ENCODE data around the gene LAMA5.

DNA sequence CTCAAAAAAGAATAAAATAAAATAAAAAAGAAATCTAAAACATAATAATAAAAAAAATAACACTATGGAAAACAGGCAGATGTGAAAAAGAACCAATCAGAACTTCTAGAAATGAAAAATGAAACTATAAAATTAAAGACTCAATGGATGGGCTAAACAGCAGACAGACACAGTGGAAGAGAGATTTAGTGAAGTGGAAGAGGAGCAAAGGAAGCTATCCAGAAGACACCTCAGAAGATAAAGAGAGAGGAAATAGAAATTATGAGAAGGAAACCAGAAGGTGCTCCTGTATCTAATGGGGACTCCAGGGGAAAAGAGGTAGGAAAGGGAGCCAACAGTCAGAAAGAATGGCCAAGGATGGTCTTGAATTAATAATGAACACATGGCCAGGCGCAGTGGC lies 18.5 kb downstream of the LAMA5 start:
- TF ChIP-seq, protein P1, sequence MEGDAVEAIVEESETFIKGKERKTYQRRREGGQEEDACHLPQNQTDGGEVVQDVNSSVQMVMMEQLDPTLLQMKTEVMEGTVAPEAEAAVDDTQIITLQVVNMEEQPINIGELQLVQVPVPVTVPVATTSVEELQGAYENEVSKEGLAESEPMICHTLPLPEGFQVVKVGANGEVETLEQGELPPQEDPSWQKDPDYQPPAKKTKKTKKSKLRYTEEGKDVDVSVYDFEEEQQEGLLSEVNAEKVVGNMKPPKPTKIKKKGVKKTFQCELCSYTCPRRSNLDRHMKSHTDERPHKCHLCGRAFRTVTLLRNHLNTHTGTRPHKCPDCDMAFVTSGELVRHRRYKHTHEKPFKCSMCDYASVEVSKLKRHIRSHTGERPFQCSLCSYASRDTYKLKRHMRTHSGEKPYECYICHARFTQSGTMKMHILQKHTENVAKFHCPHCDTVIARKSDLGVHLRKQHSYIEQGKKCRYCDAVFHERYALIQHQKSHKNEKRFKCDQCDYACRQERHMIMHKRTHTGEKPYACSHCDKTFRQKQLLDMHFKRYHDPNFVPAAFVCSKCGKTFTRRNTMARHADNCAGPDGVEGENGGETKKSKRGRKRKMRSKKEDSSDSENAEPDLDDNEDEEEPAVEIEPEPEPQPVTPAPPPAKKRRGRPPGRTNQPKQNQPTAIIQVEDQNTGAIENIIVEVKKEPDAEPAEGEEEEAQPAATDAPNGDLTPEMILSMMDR (IDR thresholded peaks at IDR 0.05; ENCODE audit: low read depth, low read length), result no peak
- TF ChIP-seq EZH2phosphoT487 (IDR thresholded peaks at IDR 0.05; ENCODE audit: low read depth), result no peak

Data from OCI-LY3 (cell line).